GM21825 (cell line): ENCODE data around the gene LRCH4.
"Not testable (repeated sequence)": the region's sequence is repeated elsewhere in the genome, so short reads cannot be mapped to it uniquely, and the experiment has no call there.

ENCODE experiments used
- ATAC-seq: cut with Tn5 transposase; IDR thresholded peaks from one replicate; pipeline ENCODE4 v1.9.1; 2021; ENCODE audit warnings: mild to moderate bottlenecking, moderate library complexity; ENCODE audit not compliant: unreplicated experiment

The LRCH4 gene

DNA sequence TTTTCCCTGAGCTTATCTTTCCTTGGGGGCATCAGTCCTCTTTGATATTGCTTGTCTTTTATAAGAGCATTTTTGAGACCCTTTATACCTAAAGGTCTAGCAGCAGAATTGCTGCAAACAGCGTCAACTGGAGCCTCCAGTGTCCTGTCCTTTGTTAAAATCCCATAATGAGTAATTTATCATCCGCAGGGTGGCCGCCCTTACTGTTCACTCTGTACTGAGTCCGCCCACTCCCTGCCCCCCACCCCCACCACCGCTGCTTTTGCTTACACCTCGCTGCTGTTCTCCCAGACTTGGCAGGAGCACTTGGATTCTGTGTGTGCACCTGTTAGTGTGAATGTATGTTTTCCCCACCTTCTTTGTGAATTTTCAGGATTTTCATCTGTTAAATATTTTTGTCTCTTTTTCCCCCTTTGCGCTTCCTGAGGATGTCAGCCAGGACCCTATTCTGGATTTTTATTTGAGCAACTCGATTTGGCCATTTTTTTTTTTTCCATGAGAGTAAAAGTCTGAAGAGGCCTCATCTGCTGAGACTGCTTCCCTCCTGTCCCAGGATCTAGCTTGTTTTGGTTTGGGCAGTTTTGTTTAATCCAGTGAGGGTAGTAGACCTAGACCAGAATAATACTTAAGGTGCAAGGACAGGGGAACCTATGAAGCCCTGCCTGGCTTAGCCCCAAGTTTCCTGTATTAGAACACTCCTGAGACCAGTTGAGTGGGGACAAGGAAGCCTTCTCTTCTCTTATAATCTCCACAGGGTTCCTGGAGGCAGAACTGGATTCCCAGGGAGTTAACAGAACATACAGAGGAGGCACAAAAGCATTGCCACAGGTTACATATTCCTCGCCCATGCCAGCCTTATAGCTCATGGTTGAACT lies 38.8 kb downstream of the LRCH4 start:
- ATAC-seq: no peak

- peak; percentile 32 for ATAC-seq
Measured at GRCh38 chr7:100546129-100546925, 39.6 kb downstream of the LRCH4 start.

DNA sequence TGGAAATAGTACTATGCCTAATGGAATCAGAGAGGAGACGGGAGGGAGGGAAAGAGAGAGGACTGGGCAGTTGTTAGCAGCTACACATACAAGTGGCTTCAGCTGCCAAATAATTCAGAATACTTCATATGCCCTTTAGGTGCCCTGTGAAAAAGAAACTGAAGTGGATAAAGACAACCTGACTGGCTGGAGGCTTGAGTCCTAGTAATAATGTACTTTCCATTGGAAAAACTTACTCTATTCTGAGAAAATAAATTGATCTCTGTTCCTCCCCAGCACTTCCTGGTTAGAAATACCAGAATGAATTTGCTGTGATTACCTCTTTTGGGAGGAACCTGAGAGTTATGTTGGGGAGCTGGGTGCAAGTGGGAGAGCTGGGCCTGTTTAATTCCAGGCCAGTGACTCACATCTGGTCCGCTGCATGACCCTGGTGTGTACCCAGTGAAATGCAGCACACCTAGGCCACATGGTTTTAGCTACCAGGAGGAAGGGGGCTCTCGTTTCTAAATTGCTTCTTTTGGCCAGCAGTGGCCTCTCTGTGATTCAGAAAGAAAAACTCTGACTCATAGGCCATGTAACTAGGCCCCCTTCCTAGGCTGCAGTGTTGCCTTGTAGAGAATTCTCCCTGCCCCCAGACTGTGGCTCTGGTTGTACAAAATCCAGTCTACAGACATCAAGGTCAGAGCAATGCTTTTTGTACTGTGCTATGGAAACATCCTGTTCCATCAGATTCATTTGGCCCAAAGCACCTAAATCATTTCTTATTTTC lies 40.4 kb downstream of the LRCH4 start:
- peak; percentile 45 for ATAC-seq

- no peak for ATAC-seq
Measured at GRCh38 chr7:100544967-100545359, 41.0 kb downstream of the LRCH4 start.

- ATAC-seq: no peak
Measured at GRCh38 chr7:100544386-100544785, 41.5 kb downstream of the LRCH4 start.

GRCh38 chr7:100543586-100543985 lies 42.3 kb downstream of the LRCH4 start:
- no peak for ATAC-seq

DNA sequence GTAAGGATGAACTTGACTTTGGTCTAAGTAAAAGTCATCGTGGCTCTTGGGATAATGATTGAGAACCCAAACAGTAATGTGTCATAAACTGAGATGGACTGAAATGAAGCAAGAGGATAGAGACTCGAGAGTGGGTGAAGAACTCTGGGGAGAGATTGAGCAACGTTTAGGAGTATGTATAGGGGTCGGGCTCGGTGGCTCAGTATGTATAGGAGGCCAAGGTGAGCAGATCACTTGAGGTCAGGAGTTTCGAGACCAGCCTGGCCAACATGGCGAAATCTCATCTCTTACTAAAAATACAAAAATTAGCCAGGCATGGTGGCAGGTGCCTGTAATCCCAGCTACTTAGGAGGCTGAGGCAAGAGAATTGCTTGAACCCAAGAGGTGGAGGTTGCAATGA lies 44.6 kb downstream of the LRCH4 start:
- not testable (repeated sequence) for ATAC-seq

DNA sequence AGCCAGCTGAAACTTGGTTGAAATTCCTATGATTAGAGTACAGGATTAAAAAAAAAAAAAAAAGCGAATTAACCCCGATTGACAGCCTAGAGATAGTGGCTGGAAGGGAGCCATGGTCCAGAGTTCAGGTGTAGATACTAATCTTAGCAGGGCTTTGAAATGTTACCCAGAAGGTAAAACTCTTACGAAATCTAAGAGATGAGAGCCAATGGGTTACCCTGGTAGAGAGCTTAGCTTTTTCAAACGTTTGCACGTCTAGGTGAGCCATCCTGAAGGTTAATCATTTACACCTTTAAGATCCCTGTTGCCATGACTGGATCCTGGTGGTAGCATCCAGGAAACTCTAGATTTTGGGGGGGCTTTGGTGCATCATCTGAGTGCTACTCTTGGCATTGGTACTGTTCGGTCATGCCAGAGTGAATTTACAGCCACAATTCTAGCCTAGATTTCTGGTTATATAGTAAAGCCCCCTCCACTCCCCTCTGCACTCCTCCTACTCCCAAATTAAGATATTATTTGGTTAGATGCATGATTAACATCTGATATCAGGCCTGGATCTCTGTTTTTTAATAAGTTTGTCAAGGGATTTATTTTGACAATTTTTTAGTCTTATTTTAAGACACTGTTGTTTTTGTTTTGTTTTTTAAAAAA lies 45.7 kb downstream of the LRCH4 start:
- no peak for ATAC-seq

DNA sequence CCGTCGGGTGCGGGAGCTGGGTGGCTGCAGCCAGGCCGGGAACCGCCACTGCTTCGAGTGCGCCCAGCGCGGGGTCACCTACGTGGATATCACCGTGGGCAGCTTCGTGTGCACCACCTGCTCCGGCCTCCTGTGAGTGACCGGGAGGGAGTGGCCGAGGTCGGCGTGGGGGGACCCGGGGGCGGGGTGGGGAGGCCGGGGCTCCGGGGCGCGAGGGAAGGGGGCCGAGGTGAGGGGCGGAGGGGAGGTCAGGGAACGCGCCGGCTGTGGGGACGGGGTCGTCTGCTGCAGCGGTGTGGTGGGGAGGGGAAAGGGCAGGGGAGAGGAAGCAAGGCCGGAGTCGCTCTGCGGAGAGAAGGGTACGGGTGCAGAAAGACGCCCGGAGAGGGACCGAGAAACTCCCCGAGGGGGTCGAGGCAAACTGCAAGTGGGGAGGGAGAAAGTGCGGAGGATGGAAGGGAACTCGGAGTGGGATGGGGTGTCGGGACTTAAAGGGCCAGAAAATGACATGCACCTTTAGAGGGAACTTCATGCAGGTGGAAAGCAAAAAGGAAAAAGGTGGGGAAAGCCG lies 46.4 kb downstream of the LRCH4 start:
- ATAC-seq: no peak

DNA sequence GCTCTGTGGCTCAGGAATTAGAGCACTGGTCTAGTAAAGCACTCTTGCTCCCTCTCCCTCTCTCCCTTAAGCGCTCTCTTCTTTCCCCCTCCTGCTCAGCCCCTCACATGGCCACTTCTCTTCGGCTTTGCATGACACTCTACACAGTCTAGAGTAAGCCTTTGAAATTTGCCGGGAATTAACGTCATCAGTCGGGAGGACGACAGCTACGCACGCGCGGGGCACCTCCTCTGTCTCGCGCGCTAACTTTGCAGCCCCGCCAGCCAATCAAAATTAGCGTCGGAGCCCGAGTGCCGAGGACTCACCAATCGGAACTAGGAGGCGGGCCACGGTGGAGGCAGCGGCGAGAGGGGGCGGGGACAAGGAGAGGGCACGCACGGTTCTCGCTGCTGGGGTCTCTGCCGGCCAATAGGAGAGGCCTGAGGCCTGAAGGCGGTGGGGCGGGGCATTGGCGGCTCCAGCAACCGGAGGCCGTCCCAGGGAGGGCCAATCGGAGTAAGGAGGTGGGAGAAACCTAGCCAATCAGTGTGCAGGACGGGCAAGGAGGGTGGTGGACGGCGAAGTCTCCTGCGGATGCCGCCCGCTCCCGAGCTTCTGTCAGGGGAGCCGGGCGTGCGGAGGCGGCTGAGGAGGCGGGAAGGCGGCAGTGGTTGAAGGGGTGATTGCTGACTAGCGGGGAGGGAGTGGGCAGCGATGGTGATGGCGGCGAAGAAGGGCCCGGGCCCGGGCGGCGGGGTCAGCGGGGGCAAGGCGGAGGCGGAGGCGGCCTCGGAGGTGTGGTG lies 47.1 kb downstream of the LRCH4 start, which contains the start of gene AGFG2:
TSS of gene AGFG2 (plus strand) at position 550 of the 782 bp plus-strand sequence. CDS start at position 694, 144 bp downstream.
- ATAC-seq: peak; percentile 94

DNA sequence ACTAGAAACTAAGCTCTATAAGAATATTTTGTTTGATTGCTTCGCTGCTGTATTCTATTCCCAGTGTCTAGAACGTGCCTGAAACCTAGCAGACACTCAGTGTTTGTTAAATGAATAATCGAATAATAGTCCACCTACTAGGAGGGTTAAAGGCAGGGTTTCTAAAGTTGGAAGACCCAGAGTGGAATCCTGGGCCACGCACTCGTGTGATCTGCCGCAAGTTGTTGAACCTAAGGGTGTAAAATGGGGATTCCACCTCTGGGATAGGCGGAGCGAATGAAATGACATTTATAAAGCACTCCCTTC lies 47.6 kb downstream of the LRCH4 start:
- ATAC-seq: no peak

DNA sequence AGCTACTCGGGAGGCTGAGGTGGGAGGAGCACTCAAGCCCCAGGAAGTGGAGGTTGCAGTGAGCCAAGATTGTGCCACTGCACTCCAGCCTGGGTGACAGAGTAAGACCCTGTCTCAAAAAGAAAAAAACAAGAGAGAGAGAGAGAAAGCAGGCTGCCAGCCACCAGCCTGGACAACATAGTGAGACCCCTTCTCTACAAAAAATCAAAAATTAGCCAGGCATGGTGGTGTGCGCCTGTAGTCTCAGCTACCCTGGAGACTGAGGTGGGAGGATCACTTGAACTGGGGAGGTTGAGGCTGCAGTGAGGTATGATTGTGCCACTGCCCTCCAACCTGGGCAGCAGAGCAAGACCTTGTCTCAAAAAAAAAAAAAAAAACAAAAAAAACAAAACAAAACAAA lies 49.2 kb downstream of the LRCH4 start:
- not testable (repeated sequence) for ATAC-seq

GRCh38 chr7:100535982-100536381 lies 49.9 kb downstream of the LRCH4 start:
- ATAC-seq: not testable (repeated sequence)

DNA sequence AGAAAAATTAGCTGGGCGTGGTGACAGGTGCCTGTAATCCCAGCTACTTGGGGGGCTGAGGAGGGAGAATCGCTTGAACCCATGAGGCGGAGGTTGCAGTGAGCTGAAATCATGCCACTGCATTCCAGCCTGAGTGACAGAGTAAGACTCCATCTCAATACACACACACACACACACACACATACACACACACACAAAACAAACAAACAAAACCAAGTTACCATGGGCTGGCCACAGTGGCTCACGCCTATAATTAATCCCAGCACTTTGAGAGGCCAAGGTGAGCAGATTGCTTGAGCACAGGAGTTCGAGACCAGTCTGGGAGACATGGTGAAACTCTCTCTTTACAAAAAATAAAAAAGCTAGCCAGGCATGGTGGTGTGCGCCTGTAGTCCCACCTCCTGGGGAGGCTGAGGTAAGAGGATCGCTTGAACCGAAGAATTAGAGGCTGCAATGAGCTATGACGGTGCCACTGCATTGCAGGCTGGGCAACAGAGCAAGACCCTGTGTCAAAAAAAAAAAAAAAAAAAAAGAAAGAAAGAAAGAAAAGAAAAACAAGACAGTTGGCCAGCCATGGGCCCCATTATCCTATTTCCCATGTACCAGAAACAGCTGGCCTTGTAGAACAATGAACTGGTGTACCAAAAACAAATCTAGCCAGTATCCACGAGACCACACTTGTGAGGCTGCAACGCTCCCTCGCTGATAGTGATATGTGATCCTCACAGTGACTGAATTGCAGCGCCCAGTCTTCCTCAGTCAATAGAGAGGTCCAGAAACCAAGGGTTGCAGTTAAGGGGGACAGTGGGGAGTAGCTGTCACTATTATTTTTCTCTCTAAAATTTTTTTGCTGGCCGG lies 53.5 kb downstream of the LRCH4 start:
- no peak for ATAC-seq

DNA sequence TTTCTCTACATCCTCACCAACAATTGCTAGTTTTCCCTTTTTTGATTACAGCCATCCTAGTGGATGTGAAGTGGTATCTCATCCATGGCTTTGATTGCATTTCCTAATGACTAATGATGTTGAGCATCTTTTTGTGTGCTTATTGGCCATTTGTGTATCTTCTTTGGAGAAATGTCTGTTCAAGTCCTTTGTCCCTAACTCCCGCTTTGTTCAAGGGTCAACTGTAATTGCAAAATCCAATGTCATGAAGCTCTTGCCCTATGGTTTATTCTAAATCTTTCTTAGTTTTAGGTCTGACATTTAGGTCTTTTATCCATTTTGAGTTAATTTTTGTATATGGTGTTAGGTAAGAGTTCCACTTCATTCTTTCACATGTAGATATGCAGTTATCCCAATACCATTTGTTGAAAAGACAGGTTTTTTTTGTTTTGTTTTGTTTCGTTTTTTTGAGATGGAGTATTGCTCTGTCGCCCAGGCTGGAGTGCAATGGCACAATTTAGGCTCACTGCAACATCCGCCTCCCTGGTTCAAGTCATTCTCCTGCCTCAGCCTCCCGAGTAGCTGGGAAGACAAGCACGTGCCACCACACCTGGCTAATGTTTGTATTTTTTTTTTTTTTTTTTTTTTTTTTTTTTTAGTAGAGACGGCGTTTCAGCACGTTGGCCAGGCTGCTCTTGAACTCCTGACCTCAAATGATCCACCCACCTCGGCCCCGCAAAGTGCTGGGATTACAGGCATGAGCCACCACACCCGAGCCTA lies 57.6 kb downstream of the LRCH4 start:
- not testable (repeated sequence) for ATAC-seq
